Suprapubic skin (tissue), 3 donors: ENCODE results near the gene GNAL.

Experiments
- CTCF ChIP-seq, 2 donors: fragments of 200-600 bp in 1 of 2; fragments of 450-650 bp in 1 of 2; sonication (generic) in 1 of 2; IDR thresholded peaks; one replicate each; pipeline ENCODE4 v1.5.1; 2016 to 2019; ENCODE audit warnings: antibody characterized with exemption in 2 of 2, mild to moderate bottlenecking in 1 of 2, moderate library complexity in 1 of 2
- POLR2A ChIP-seq, 2 donors: fragments of 450-650 bp; IDR thresholded peaks; one replicate each; pipeline ENCODE4 v1.6.1; 2017; ENCODE audit warnings: antibody characterized with exemption in 2 of 2, mild to moderate bottlenecking in 2 of 2, moderate library complexity in 2 of 2

DNA sequence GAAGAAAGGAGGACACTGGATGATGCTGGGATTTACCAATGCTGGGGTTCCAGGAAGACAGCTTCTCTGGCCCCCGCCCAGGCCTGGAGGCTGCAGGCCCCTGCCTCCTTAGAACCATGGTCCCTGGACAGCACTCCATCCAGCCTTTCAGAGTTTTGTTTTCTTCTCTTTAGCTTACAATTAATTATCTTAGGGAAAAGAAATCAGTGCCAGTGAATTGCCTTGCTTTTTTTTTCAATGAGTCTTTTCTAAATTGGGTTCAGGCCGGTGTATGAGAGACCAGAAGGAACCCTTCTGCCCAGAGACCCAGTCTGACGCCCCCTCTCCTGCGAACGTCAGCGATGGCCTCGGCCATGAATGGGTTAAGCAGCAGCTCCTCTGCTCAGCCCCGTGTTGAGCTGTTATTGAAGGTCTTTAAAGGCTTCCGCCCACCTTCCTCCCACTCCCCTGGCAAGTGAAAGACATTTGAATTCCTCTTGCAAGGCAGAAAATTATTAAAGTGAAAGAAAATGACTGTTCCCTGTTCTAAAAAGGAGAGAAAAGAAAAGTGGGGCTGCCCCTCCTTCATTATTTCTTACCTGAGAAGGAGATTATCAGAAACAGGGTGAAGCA lies 96.5 kb downstream of the GNAL start:
- TF ChIP-seq CTCF (IDR thresholded peaks at IDR 0.05): no peak
- TF ChIP-seq POLR2A (IDR thresholded peaks at IDR 0.05): no peak
